Fibroblast of peridontal ligament (primary cell): Measurements from ENCODE around the gene STXBP6.
"Not testable (repeated sequence)": the region's sequence is repeated elsewhere in the genome, so short reads cannot be mapped to it uniquely, and the experiment has no call there.

ENCODE experiments used
- DNase-seq: peaks from one replicate; pipeline ENCODE4 v3.0.0-alpha.2; 2010; ENCODE audit errors: extremely low read depth

Gene STXBP6

DNA sequence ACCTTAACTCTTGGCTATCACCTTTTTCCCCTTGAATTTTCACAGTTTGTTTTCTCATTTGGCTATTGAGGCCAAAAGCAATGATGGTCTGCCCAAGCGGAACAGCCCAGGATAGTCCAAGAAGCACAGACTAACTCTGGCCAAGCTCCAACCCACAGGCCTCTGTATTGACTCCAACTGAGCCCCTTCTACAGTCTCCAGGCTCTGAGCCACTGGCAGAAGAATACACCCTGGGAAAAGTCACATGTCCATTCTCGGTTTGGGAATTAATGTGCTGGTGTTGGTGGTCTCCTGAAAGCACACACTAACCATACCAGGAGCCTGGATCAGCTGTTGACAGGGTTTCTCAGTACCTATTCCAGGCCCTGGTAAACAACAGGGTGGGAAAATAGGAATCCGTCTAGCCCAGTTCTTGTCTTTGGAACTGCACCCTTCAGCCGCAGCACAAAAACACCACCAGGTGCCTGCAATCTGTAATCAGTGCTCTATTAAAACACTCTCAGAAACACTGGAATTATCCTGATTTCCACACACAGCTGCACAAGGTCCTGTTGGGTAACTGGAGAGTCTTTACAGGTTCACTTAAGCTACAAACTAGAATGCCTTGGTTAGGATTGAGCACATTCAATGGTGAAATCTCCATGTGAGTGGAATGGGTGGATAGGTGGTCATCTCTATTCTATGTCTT, 63.6 kb downstream of the STXBP6 start:
- DNase-seq = no peak

GRCh38 chr14:24984846-24985589, 64.9 kb downstream of the STXBP6 start:
- DNase-seq = no peak

DNA sequence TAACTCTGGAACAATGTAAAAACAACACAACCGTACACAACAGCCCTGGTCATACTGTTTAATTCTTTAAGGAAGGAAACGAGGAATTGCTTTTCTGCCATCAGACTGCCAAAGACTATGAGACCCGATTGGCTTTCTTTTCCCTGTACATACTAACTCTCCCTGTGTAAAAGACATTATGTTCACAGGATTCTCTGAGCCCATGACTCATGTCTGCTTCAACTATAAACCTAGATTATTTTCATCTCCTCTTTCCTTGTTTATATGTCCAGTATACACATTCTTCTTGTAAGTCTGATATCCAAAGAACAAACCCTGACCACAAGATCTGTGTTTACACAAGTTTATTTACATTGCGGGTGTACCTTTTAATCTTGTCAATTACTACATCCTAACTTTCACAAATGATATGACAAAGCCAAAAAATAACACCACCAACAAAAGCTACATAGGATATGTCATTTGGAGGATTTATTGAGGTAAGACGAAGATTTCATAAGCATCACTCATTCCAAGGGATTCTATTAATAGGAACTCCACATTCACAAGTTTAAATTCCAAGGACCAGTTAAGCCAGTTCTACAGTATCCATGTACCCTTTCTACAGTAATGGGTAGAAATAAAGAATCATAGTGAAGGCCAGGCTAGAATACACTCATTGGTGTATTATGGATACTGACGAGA, 67.3 kb downstream of the STXBP6 start:
- DNase-seq = peak; percentile 93

DNA sequence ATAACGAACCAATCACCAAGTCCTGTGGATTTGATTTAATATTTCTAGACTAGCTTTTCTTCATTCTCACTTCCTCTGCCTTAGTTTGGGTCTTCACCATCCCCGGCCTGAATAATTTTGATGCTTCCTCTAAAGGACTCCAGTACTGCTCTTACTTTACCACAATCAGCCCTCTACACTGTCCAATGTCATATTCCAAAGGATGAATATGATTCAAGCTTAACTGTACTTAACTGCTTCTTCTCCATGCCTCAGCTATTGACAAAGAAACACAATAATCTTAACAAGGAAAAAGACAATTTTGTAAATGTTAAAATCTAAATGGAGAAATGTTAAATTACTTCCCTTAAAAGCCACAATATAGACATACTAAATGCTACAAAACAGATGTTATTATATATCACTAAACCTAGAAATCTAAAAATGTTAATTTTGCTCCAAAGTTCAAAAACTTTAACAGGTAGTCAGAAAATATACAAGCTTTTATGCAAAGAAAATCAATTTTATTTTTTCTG, 70.2 kb downstream of the STXBP6 start:
- no peak for DNase-seq

- DNase-seq = no peak
Measured at GRCh38 chr14:24978862-24979724, 70.9 kb downstream of the STXBP6 start.

GRCh38 chr14:24976602-24977001, 73.3 kb downstream of the STXBP6 start:
- no peak for DNase-seq

DNA sequence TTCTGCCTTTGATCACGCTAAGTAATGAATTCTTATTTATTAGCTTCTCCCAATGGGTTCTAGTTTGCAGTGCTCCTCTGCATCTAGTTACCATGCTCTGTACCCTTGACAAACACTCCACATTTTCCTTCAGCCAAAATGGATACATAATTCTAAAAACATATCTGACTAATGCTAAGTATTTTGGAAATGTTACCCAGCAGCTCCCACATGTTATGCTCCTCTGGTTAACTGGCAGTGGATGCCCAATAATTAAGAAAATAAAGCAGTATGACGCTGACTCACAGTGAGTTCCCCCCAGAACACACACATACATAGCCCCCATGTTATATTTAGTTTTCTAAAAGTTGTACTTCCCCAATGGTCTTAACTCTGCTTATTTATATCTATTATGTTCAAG, 74.6 kb downstream of the STXBP6 start:
- DNase-seq = no peak

DNA sequence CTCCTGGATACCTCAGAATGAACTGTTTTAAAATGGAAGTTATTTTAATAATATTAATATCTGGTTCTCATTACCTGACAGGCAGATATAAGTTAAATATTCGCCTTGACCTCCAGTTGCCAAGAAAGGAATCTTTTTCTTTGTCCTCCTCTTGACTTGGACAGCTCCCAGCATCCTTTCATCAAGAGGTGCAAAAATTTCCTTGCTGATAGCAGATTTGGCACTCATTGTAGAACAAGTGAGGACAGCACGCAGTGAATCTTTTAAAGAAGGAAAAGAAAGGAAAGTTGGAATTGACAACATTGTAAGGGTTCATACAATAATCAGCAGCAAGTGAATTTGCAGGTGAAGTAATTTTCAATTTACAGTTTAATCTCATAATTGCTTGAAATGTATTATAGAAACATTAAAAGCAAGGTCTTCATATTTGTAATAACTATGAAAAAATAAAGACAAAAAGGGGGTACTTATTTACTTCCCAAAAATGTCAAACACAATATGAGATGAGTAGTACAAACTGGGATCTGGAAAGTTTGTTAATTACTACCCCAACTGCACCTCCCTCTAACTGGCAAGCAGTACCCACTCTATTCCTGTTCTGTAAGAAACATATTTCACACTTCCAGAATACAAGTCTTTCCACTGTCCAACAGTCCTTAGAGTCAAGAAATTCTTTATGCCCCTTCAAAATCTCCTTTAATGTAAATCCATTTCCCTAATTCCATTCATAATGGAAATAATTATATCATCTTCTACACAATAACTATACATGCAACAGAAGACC, 75.2 kb downstream of the STXBP6 start:
- no peak for DNase-seq

DNA sequence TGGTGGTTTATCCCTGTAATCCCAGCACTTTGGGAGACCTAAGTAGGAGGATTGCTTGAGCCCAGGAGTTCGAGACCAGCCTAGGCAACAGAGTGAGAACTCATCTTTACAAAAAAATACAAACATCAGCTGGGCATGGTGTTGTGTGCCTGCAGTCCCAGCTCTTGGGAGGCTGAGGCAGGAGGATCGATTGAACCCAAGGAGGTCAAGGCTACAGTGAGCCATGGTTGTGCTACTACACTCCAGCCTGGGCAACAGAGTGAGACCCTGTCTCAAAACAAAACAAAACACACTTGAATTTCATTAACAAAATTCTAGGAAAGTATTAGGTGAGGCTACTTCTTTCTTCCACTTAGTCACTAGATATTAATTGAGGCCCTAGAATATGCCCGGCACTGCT, 77.1 kb downstream of the STXBP6 start:
- no peak for DNase-seq

DNA sequence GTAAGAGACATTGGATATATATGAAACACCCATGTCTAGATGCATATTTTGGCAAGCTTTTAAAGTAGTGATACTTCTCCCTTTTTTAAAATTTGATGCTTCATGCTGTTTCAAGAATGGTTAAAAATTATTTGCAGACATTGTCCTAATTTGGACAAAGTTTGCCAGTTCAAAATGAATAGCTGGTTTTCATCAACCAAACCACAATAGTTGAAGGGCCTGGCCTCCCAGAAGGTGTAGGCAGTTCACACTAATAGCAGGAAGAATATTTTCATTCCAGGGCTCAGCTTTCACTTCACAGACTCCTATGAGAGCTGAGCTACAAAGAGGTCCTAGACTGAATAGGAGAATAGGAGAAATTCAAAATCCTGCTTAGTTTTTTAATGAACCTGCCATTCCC, 78.7 kb downstream of the STXBP6 start:
- no peak for DNase-seq

- no peak for DNase-seq
Measured at GRCh38 chr14:24966579-24966964, 83.4 kb downstream of the STXBP6 start.

DNA sequence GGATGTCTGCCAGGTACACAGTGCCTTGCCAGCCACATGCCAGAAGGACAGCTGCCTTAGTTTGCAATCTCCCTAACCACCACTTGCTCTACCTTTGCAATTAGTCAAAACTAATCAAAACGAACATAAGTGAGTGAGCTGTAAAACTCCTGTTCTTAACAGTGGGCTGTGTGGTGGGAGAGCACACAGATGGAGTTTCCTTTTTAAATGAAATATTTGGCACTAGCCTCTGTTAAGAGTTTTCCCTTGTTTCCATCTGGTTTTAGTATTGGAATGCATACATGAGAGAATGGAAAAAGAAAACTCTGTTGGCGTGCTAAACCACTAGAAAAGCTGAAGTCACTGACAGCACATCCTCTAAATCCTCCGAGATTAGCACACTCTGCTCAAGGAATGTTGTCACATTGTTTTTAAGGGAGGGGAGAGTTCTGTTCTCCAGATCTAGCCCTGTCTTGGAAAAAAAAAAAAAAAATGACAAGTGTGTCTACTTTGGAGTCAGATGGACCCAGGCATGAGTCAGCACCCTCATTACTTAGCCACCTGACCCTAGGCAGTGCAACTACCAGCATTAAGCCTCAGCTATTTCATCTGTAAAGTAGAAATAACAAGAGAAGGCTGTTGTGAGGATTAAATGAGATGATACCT, 83.9 kb downstream of the STXBP6 start:
- DNase-seq = peak; percentile 96

DNA sequence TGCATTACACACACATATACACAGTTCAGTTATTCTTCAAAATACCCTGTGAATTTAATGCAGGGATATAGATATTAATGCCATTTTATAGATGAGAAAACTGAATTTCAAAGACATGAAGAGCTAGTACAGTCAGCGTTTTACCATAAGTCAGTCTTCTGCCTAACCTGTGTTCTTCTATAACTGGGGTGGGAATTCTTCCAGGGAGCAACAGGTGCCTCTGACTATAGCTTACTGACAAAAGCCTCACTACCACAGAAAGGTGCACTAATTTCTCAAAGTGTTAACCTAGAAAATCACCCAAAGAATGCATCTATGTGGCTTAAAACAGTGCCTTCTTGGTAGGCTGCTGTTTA, 84.4 kb downstream of the STXBP6 start:
- DNase-seq = no peak

GRCh38 chr14:24964591-24964990, 85.4 kb downstream of the STXBP6 start:
- DNase-seq = no peak

- no peak for DNase-seq
Measured at GRCh38 chr14:24964048-24964447, 85.9 kb downstream of the STXBP6 start.

DNA sequence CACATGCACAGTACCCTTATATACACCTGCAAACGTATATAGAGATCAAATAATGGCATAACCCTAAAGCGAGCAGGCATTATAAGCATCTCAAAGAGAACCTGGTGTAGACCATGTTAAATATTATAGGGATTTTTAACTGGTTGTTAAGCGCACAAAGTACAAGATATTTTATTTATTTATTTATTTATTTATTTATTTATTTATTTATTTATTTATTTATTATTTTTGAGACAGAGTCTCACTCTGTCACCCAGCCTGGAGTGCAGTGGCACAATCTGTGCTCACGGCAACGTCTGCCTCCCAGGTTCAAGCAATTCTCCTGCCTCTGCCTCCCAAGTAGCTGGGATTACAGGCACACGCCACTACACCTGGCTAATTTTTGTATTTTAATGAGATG, 87.8 kb downstream of the STXBP6 start:
- not testable (repeated sequence) for DNase-seq

DNA sequence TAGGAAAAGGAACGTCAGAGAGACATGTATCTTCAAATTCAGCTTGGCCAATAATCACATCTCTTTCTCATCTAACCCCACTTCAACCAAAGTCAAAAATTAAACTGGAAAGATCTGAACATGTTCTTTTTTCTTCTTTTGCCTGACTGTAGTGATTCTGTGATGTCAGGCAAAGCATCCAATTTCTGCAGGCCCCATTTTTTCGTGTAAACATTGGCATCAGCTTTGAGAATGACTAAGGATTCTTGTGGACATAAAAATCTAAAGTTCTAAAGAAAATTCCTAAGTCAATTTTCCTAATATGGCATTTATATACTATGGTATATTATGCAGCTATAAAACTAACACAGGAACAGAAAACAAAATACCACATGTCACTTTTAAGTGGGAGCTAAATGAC, 89.1 kb downstream of the STXBP6 start:
- DNase-seq = peak; percentile 94

- peak; percentile 47 for DNase-seq
Measured at GRCh38 chr14:24959791-24960331, 90.1 kb downstream of the STXBP6 start.

- peak; percentile 73 for DNase-seq
Measured at GRCh38 chr14:24958271-24958670, 91.7 kb downstream of the STXBP6 start.

DNA sequence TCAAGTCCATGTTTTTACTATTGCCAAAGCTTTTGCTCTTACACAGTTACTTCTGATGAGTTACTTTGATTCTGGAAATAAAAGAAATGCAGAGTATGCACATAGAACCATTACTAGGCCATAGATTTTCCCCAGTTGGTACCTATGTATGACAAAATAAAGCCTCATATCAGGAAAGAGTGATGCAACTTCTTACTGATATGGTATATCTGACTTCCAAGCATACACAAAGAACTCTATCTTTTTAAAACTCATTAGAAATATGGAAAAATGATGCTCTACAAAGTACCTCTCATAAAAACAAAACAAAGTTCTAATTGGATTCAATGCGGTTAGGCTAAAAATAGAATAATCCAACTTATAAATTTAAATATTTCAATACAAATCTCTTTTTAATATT, 92.1 kb downstream of the STXBP6 start:
- no peak for DNase-seq
